Daoy (cell line): ENCODE measurements around the gene VPS37C. TPM values are rescaled to one million over a fixed set of nuclear protein-coding genes. Genes with fewer than 3 reads are reported as not detected.
"Not testable (repeated sequence)": the region's sequence is repeated elsewhere in the genome, so short reads cannot be mapped to it uniquely, and the experiment has no call there.

Source experiments
- DNase-seq: peaks from one replicate; pipeline ENCODE4 v3.0.0-alpha.2; 2015; ENCODE audit warnings: low read depth
- total RNA-seq: library from RNA; depleted of rRNA; stranded (reverse); fragments of >200 nt; shearing (Covaris generic); gene quantifications from 2 replicates; pipeline ENCODE4 v1.2.3, GENCODE V29; 2014

Gene VPS37C
- total RNA-seq, 1 experiment from 2014 or later = 11.5 TPM

DNA sequence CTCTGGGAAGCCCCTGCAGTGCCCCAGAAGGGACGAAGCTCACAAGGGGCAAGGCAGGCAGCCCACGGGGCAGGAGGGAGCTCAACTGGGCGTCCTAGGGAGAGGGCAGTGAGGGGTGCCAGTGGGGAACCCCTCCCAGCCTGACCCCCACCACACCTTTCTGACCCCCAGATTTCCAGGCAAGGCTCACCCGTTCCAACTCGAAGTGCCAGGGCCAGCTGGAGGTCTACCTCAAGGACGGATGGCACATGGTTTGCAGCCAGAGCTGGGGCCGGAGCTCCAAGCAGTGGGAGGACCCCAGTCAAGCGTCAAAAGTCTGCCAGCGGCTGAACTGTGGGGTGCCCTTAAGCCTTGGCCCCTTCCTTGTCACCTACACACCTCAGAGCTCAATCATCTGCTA lies 43.2 kb downstream of the VPS37C start:
- no peak for DNase-seq

DNA sequence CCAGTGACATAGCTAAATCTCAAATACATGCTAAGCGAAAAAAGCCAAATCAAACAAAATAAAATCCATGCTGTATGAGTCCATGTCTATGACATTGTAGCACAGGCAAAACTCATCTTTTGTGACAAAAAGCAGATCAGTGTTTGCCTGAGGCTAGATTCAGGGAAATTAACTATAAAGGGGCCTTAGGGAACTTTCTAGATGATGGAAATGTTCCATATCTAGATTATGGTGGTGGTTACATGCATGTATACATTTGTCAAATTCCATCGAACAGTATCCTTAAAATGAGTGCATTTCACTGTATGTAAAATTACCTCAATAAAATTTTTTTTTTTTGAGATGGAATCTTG lies 44.1 kb downstream of the VPS37C start:
- DNase-seq = no peak

DNA sequence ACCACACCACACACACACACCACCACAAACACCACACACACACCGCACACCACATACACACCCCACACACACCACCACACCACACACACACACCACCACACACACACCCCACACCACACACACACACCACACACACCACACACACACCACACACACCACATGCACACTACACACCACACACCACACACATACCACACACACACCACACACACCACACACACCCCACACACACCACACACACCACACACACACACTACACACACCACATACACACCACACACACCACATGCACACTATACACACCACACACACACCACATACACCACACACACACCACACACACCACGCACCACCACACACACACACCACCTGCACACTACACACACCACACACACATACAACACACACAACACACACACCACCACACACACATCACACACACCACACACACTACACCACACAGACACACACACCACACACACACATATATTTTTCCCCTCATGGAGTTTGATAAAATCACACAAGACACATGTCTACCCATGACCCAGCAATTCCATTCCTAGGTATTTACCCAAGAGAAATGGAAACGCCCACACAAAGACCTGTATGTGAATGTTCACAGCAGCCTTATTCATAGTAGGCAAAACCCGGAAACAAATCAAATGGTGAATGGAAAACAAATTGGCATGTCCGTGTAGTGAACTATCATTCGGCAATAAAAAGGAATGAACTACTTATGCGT lies 44.6 kb downstream of the VPS37C start:
- no peak for DNase-seq

DNA sequence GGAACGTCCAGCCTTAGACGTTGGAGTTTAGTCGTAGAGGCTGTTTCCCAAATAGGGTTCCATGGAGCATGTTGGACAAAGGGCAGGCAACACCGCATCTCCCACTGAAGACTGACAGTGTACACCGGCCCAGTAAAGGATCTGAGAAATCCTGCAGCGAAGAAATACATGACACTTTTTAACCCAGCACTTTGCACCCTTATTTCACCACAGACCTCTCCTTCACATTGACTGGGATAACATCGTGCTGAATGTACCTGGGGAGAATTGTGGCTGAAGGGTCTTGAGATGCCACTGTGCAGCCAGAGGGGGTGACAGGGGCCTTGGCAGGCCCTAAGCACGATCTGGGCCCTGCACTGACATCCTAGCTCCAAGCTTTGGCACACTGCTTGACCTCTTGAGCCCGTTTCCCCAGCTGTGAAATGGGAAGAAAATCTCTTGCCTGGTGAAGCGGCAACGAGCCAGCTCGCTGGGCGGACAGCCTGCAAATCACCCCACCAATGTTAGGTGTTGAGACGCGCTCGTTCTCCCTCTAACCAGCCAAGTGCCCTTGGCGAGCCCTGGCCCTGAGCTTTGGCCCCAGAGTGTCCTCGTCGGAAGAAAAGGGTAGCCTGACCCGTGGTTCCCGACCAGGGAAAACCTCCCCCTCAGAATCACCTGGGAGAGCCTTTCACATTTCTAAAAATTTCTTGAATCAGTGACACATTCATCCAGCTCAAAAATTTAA lies 45.6 kb downstream of the VPS37C start:
- no peak for DNase-seq

DNA sequence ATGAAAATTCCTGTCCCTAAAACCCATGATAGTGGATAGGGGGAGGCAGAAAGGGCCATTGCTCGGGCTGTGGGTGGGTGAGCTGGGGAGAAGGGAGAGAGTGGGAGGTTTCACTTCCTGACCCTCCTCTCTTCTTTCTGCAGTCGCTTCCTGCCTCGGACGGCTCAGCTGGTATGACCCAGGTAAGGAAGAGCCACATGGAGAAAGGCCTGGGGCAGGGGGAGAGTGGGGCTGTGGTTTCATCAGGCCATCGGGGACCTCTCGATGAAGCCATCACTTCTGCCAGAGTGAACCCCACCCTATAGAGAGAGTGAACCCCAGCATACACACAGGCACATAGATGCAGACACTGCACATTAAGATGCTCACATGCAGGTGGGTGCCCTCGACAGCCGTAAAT lies 46.3 kb downstream of the VPS37C start:
- no peak for DNase-seq

DNA sequence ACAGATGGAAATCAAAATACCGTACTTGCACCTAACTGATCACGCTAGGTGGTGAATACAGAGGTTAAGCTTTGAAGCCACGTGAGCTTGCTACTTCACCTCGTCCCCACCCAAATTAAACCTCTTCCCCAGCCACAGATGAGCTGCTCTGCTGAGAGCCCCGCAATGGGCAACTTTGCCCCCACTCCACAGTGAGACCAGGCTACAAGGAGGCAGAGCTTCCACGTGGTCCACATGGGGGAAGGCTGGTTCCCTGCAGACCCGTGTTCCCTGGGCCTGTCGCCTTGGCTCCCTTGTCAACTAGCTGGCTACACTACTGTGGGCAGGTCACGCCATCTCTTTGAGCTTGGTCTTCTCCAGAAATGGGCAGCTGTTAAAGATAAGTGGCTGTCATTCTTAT lies 48.0 kb downstream of the VPS37C start:
- DNase-seq = no peak

DNA sequence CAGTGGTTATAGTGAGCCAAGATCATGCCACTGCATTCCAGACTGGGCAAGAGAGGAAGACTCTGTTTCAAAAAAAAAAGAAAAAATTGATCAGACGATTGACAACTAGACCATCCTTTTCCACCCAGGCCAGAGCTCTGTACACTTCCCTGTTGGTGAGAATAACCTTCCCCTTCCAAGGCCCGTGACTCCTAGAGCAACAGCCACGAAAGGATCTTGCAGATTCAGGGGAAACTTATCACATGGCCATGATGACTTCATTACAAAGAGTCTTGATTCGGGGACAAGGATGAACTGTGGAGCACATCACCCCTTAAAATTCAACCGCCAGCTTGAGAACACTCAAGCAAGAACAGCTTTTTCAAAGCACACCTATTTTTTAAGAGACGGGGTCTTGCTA lies 48.7 kb downstream of the VPS37C start:
- DNase-seq = no peak

DNA sequence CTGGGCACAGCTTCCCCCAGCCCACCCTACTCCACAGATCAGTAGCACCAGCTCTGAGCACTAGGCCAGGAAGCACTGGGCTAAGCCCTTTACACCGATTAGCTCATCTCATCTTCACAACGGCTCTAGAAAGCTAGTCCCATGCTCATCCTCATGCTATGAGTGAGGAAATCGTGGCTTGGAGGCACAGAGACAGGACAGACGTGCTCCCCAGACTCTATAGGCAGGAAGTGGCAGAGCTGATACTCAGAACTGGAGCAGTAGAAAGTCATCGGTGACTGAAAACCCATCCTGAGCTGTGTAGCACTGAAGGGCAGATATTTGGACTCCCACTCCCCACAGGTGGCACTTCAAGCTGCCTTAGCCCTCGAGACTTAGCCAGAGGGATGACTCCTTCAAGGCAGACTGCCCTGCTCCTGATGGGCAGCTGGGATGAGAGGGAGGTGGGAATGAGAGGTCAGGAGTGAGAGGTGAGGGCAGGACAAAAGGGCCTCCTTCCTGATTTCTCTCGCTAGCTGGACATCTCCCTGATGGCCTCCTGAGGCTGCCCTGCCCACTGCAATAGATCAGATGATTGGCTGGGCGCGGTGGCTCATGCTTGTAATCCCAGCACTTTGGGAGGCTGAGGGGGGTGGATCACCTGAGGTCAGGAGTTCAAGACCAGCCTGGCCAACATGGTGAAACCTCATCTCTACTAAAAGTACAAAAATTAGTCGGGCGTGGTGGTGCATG lies 49.3 kb downstream of the VPS37C start:
- DNase-seq = no peak

DNA sequence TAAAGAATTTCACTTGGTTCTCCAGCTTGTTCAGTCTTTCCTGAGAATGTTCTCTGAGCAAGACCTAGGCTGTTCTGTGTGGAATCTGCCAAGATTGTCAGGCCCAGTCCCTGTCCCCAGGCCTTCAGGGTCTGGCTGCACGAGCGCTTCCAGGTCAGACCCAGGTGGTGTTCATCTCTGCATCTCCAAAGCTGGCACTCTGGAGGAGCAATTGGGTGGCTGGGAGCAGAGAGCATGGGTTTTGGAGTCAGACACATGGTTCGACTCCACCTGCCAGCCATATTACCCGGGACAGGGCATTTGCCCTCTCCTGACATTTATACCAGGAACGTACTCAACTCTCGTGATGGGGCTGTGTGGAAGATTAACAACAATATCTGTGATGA lies 50.2 kb downstream of the VPS37C start:
- DNase-seq = no peak

DNA sequence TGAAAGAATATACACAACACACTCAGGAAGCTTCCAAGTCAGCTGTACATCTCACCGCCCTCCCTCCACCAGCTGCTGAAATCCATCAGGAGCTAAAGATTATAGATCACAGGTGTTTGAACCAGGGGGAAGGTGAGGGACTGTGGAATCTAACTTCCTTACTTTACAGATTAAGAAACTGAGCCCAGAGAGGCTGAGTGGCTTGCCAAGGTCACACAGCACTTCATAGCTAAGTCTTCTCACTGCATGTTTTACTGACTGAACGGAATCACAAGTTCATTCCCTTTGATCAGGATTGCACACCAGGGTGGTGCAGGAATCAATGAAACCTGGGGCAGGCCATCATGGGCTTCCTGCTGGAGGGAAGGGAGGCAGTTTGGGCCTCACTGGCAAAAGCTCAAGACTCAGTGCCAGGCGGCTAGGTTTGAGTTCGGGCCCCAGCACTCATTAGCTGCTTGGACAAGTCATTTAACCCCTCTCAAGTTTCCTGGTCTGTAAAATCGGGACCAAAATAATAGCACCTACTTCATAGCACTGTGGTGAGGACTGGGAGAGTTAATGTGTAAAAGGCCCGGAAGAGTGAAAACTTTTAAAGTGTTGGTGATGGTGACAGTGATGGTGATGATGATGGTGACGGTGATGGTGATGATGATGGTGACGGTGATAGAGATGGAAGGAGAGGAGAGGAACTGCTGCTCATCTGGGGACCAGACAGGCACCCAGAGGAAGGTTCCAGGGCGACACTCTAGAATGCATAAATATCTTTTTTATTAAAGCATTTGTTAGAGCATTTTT lies 50.8 kb downstream of the VPS37C start:
- no peak for DNase-seq

DNA sequence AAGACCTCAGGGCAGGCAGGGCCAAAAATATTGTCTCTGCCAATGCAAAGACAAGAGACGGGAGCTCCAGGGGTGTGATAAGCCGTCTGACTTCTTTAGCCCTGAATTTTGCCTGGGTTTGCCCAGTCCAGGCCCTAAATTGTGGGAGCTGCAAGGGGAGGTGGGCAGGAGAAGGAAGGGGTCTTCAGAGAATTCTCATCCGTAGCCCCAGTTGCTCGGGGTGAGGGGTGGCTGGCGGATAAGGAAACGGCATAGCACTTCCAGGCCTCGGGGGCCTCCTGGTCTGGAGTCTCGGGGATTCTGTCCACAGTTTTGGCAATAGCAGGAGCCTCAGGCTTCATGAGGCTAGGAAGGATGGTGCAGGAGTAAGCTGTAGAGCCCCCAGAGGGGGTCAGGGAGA lies 51.6 kb downstream of the VPS37C start:
- no peak for DNase-seq

DNA sequence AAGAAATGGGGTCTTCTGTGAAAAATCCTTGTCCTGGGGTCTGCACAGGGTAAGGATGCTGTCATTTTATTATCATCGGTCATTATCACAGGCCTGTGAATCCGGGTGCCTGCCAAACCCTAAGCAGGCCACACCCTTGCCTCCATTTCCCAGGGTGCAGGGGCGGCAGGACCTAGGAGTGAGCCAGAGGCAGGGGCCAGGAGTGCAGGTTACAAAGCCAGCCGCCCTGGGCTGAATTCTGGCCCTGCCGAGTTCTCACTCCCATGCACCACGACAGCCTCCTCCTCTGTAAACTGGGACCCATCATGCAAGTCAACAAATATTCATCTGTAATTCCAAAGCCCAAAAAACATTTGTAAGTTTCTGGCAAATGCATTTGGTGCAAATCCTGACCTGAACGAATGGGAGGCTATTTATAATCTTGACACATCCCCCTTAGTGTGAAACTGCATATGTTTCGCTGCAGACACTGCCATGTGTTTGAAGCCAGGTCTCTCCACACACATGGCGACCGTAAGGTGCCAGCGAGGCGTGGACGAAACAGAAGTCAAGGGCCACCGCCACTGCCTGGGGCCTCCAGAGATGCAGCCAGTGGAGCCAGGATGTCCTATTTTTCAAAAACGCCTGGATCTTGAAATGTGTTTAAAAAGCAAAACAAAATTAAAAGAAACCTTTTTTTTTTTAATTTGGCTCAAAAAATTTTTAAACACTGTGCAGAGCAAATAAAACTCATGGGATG lies 52.2 kb downstream of the VPS37C start:
- DNase-seq = no peak

DNA sequence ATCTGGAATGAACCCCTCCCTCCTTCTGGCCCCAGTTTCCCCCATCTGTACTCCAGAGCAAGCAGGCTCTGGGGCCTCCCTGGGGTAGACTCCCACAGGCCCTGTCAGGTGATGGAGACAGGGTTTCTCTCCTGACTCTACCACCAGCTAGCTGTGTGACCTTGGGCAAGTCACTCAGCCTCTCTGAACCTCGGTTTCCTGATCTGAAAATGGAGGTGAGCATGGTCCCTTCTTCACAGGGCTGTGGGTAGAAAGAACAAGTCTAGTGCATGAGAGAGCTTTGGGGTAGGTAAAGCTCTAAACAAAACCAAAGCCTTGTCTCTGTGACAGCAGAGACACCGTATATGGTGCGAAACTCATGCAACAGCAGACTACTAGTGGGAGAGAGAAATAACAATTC lies 53.3 kb downstream of the VPS37C start:
- no peak for DNase-seq

DNA sequence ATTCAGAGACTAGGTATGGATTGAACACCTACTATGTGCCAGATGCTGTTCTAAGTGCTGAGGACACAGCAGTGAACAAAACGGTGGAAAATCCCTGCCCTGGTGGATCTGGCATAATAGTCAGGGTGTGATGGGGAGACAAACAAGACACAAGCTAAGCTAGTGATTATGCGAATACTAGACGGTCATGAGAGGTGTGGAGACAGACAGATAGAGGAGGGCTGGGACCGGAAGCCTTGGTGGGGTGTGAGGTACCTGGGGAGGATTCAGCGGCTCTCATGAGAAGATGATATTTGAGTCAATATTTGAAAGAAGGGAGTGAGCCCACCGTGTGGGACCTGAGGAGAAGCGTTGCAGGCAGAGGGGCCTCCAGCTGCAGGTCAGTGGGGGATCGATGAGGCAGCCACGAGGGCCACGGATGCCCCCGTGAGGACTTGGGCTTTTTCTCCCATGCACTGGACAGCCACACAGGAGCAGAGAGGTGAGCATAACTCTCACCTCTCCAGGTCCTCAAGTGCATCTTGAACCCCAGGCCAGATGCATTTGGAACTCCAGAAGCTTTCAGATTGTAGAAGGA lies 54.2 kb downstream of the VPS37C start:
- DNase-seq = no peak

DNA sequence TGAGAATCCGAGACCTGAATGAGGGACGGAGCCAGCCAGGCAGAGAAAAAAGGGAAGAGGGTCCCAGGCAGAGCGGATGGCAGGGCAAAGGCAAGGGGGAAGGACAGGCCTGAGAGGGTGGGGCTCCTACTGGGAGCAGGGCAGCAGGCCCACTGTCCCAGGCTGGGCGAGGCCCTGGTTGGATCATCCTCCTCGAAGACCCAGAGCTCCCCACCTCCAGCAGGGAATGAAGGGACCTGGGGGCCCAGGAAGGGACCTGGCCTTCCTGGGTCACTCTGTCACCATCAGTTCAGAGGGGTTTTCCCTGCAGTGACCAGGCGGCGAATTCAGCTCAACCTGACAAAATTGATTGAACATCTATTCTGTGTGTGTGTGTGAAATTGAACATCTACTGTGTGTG lies 54.9 kb downstream of the VPS37C start:
- no peak for DNase-seq

DNA sequence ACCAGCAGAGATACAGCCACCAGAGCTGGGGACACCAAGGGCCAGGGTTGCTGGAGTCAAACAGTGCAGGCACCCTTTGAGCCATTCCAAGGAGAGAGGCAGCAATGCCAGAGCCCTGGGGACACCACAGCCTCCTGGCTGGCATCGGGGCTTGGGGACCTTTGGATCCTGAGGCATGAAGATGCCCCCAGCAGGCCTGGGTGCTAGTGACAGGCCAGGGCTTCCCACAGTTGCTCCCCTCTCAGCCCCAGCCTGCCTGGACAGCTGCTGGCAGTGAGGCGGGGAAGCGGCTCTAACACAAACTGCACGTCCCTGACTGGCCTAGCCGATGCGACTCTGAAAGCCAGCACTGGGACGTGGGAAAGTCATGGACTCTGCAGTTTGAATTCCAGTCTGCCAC lies 56.3 kb downstream of the VPS37C start:
- DNase-seq = no peak

DNA sequence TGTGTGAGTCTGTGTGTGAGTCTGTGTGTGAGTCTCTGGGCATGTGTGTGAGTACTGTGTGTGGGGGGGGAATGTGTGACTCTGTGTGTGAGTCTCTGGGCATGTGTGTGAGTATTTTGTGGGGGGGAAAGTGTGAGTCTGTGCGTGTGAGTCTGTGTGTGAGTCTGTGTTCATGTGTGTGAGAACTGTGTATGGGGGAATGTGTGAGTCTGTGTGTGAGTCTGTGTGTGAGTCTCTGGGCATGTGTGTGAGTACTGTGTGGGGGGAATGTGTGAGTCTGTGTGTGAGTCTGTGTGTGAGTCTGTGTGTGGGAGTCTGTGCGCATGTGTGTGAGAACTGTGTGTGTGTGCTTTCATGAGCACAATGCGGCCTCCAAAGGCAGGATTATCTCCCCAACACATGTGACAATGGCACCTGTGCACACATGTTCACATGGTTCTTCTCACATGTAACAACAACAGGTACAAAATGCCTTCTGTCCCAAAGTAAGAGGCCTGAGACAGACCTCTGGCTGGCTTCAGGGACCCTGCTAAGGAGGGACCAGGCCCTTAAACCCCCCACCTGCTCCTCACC lies 57.3 kb downstream of the VPS37C start:
- DNase-seq = no peak

DNA sequence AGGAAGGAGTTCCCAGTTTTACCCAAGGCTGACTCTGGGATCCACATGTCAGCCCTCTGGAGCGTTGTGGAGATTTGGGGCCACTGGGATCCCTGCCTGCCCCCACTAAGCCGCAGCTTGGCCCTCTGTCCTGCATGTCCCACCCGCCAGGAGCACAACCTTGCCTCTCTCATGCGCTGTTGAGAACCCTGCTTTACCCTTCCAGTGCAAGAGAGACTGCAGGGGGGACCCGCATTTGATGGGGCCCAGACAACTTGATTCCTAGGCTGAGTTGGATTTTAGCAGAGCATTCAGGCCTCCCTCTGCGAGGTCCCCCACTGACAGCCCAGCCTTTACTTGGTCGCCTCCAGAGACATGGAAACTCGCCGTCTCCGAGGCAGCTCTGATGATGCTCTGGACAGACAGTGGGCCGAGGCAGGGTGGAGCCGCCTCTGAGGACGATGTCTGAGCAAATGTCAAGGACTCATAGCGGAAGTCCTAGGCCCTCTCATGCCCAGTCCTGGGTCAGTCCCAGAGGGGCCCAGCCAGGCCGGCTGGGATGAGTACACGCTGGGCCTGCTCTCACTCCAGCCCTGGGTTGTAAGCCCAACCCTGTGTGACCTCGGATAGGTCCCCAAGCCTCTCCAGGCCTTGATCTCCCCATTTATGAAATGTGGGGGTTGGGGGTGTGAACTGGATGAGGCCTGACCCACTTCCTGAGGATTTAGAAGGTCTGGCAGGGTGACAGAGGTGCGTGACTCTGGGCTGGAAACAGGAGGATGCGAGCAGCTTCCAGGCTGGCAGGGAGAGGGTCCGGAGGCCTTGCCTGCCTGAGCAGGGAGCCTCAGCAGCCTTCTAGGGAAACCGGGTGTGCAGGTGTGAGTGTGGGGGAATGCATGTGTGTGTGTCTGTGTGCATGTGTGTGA lies 58.3 kb downstream of the VPS37C start:
- no peak for DNase-seq

DNA sequence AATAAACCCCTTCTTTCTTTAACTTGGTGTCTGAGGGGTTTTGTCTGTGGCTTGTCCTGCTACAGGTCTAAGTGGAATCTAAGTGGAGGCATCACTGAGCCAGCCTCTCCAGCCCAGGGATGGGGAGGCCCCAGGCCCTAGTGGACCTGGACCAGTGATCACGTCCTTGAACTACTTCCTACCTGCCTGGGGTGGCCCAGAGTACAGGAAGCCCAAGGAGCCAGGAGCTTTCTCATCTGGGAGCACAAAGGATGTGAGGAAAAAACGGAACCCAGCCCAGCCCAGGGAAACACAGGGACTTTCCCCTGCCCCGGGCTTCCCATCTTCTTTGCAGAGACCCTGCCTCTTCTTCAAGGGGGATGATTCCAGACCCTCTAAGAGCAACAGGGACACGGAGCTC lies 62.4 kb downstream of the VPS37C start:
- DNase-seq = no peak

DNA sequence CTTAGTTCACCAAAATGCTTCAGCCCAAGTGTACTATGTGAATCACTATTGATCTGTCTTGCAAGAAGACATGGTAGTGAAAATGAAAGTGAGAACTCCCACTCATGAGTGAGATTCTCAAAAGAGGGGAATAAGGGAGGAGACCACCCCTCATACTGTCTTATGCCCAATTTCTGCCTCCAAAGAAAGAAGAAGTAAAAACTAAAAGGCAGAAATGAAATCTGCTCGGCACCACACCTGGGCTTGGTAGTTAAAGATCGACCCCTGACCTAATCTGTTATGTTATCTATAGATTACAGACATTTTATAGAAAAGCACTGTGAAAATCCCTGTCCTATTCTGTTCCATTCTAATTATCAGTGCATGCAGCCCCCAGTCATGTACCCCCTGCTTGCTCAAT lies 63.0 kb downstream of the VPS37C start:
- DNase-seq = not testable (repeated sequence)
